A549 (cell line): ENCODE results near the gene SVIL.

Experiments used
- CBX2 ChIP-seq: fragments of 200-600 bp; sonication (generic); IDR thresholded peaks from 2 replicates; pipeline ENCODE4 v1.6.1; 2016; ENCODE audit warnings: low read depth, mild to moderate bottlenecking, borderline replicate concordance
- MAFK ChIP-seq: fragments of 450-650 bp; IDR thresholded peaks from 2 replicates; pipeline ENCODE4 v1.6.1; 2014; ENCODE audit not compliant: partially characterized antibody
- PHF8 ChIP-seq: fragments of 200-600 bp; sonication (generic); IDR thresholded peaks from 2 replicates; pipeline ENCODE4 v1.6.1; 2016; ENCODE audit warnings: low read depth, mild to moderate bottlenecking, antibody characterized with exemption, moderate library complexity, borderline replicate concordance
- RAD21 ChIP-seq, 2 experiments: fragments of >200 bp in 1 of 2; sonication (Bioruptor Twin) in 1 of 2; formaldehyde crosslinking in 1 of 2; IDR thresholded peaks in 1 of 2; conservative IDR thresholded peaks in 1 of 2; 2 replicates in 1 of 2; 3 replicates in 1 of 2; pipeline ENCODE4 v1.6.1; 2012 to 2018; ENCODE audit warnings: inconsistent platforms in 1 of 2
- RFX5 ChIP-seq: fragments of 450-650 bp; IDR thresholded peaks from 2 replicates; pipeline ENCODE4 v1.7.1; 2014; ENCODE audit warnings: antibody characterized with exemption, mild to moderate bottlenecking, moderate library complexity
- TF ChIP-seq, protein P1 (sequence below): fragments of 150-350 bp; IDR thresholded peaks from 2 replicates; pipeline ENCODE4 v1.6.1; 2014; ENCODE audit warnings: low read depth, mild to moderate bottlenecking, low read length
- TF ChIP-seq, protein P2 (sequence below): fragments of 200-600 bp; sonication (generic); IDR thresholded peaks from 2 replicates; pipeline ENCODE4 v1.6.1; 2016; ENCODE audit warnings: antibody characterized with exemption, mild to moderate bottlenecking, moderate library complexity
- TF ChIP-seq, protein P3 (sequence below): fragments of >200 bp; sonication (Bioruptor Twin); formaldehyde crosslinking; IDR thresholded peaks from 3 replicates; pipeline ENCODE4 v1.5.1; 2016
- TF ChIP-seq, protein P4 (sequence below): IDR thresholded peaks from 2 replicates; pipeline ENCODE4 v1.6.1; 2012
- TF ChIP-seq, protein P5 (sequence below): fragments of >200 bp; sonication (Bioruptor Twin); formaldehyde crosslinking; IDR thresholded peaks from 2 replicates; pipeline ENCODE4 v1.6.1; 2016

DNA sequence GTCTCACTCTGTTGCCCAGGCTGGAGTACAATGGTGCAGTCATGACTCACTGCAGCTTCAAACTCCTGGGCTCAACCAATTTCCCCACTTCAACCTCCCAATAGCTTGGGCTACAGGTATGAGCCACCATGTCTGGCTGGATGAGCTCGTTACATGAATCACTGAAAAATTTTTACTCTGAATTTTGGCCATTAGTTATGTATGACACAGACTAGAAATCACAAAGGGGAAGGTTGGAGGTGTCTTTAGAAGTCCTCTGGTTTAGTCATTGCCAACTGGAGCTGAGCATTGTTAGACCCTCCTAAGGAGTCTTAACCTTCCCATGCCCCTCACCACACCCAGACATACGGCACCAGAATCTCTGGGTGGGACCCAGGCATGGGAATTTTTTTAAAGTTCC is 34.7 kb downstream of the SVIL start:
- TF ChIP-seq, protein P1, sequence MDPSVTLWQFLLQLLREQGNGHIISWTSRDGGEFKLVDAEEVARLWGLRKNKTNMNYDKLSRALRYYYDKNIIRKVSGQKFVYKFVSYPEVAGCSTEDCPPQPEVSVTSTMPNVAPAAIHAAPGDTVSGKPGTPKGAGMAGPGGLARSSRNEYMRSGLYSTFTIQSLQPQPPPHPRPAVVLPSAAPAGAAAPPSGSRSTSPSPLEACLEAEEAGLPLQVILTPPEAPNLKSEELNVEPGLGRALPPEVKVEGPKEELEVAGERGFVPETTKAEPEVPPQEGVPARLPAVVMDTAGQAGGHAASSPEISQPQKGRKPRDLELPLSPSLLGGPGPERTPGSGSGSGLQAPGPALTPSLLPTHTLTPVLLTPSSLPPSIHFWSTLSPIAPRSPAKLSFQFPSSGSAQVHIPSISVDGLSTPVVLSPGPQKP = no peak
- no peak for TF ChIP-seq CBX2
- TF ChIP-seq MAFK = no peak
- TF ChIP-seq, protein P2, sequence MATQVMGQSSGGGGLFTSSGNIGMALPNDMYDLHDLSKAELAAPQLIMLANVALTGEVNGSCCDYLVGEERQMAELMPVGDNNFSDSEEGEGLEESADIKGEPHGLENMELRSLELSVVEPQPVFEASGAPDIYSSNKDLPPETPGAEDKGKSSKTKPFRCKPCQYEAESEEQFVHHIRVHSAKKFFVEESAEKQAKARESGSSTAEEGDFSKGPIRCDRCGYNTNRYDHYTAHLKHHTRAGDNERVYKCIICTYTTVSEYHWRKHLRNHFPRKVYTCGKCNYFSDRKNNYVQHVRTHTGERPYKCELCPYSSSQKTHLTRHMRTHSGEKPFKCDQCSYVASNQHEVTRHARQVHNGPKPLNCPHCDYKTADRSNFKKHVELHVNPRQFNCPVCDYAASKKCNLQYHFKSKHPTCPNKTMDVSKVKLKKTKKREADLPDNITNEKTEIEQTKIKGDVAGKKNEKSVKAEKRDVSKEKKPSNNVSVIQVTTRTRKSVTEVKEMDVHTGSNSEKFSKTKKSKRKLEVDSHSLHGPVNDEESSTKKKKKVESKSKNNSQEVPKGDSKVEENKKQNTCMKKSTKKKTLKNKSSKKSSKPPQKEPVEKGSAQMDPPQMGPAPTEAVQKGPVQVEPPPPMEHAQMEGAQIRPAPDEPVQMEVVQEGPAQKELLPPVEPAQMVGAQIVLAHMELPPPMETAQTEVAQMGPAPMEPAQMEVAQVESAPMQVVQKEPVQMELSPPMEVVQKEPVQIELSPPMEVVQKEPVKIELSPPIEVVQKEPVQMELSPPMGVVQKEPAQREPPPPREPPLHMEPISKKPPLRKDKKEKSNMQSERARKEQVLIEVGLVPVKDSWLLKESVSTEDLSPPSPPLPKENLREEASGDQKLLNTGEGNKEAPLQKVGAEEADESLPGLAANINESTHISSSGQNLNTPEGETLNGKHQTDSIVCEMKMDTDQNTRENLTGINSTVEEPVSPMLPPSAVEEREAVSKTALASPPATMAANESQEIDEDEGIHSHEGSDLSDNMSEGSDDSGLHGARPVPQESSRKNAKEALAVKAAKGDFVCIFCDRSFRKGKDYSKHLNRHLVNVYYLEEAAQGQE = no peak
- TF ChIP-seq, protein P3, sequence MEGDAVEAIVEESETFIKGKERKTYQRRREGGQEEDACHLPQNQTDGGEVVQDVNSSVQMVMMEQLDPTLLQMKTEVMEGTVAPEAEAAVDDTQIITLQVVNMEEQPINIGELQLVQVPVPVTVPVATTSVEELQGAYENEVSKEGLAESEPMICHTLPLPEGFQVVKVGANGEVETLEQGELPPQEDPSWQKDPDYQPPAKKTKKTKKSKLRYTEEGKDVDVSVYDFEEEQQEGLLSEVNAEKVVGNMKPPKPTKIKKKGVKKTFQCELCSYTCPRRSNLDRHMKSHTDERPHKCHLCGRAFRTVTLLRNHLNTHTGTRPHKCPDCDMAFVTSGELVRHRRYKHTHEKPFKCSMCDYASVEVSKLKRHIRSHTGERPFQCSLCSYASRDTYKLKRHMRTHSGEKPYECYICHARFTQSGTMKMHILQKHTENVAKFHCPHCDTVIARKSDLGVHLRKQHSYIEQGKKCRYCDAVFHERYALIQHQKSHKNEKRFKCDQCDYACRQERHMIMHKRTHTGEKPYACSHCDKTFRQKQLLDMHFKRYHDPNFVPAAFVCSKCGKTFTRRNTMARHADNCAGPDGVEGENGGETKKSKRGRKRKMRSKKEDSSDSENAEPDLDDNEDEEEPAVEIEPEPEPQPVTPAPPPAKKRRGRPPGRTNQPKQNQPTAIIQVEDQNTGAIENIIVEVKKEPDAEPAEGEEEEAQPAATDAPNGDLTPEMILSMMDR = no peak
- TF ChIP-seq, protein P4, sequence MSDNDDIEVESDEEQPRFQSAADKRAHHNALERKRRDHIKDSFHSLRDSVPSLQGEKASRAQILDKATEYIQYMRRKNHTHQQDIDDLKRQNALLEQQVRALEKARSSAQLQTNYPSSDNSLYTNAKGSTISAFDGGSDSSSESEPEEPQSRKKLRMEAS = no peak
- no peak for TF ChIP-seq PHF8
- no peak for TF ChIP-seq RAD21 (conservative IDR thresholded peaks at IDR 0.05 in 1 of 2, IDR thresholded peaks at IDR 0.05 in 1 of 2)
- TF ChIP-seq, protein P5, sequence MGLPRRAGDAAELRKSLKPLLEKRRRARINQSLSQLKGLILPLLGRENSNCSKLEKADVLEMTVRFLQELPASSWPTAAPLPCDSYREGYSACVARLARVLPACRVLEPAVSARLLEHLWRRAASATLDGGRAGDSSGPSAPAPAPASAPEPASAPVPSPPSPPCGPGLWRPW = no peak
- TF ChIP-seq RFX5 = no peak
